HAP-1 (cell line): Measurements from ENCODE around the gene SLC12A9.
"Not testable (repeated sequence)": the region's sequence is repeated elsewhere in the genome, so short reads cannot be mapped to it uniquely, and the experiment has no call there.

Experiments used
- DNase-seq, 2 experiments: peaks; one replicate each; pipeline ENCODE4 v3.0.0-alpha.2; 2016 to 2020; ENCODE audit warnings: low spot score in 2 of 2
- H3K27me3 ChIP-seq: fragments of 250-450 bp; sonication (Bioruptor Pico); 2 replicates; pipeline ENCODE4 v1.5.1; 2020; ENCODE audit warnings: low read depth, mild to moderate bottlenecking, moderate library complexity
- H3K36me3 ChIP-seq: fragments of 250-450 bp; sonication (Bioruptor Pico); replicated peaks from 2 replicates; pipeline ENCODE4 v1.5.1; 2020; ENCODE audit warnings: mild to moderate bottlenecking
- H3K4me1 ChIP-seq: fragments of 250-450 bp; sonication (Bioruptor Pico); 2 replicates; pipeline ENCODE4 v1.5.1; 2020; ENCODE audit warnings: mild to moderate bottlenecking
- H3K4me3 ChIP-seq: fragments of 250-450 bp; sonication (Bioruptor Pico); 2 replicates; pipeline ENCODE4 v1.5.1; 2020; ENCODE audit warnings: mild to moderate bottlenecking, moderate library complexity
- H3K9me3 ChIP-seq: fragments of 250-450 bp; sonication (Bioruptor Pico); 2 replicates; pipeline ENCODE4 v1.5.1; 2020; ENCODE audit warnings: mild to moderate bottlenecking, moderate library complexity
- in situ Hi-C: fragments of 300-500 bp; cut with MboI; formaldehyde crosslinking; loops from 3 replicates; pipeline ENCODE4 v1.14.3; 2020; ENCODE audit warnings: low sequenced_read_pairs, inconsistent platforms, mixed read lengths

The SLC12A9 gene

GRCh38 chr7:100852048-100852872 lies at the start of gene SLC12A9:
TSS of gene SLC12A9 (plus strand) at chr7:100852713. CDS start at chr7:100854198, 1,485 bp downstream.
- H3K27me3 ChIP-seq: no peaks in the 10 kb centered on the region
- no peaks in the 10 kb centered on the region for H3K9me3 ChIP-seq
- H3K4me1 ChIP-seq: peaks cover 3% of the 10 kb centered on the region
- peak; percentile 86 to 94 for DNase-seq
- in situ Hi-C loops: loop anchor here (5.0 to 10.0 kb wide), 2 partner anchors 145 to 377 kb away; partner anchors contain the start of genes POP7 and TSC22D4
- H3K4me3 ChIP-seq: peak within 1 kb of the TSS; percentile 74
- H3K36me3 ChIP-seq: no peaks in the 10 kb centered on the region

GRCh38 chr7:100802951-100803350 lies 49.6 kb upstream of the SLC12A9 start:
- no peak for DNase-seq
- no peaks in the 10 kb centered on the region for H3K4me1 ChIP-seq
- peaks cover 39% of the 10 kb centered on the region for H3K36me3 ChIP-seq
- no peaks in the 10 kb centered on the region for H3K9me3 ChIP-seq
- H3K4me3 ChIP-seq: no peak overlapping the region
- in situ Hi-C loops: no loop called here
- no peaks in the 10 kb centered on the region for H3K27me3 ChIP-seq

GRCh38 chr7:100803398-100804161 lies 48.9 kb upstream of the SLC12A9 start:
- H3K36me3 ChIP-seq: peaks cover 45% of the 10 kb centered on the region
- H3K4me1 ChIP-seq: no peaks in the 10 kb centered on the region
- in situ Hi-C loops: no loop called here
- DNase-seq: no peak
- no peak overlapping the region for H3K4me3 ChIP-seq
- H3K27me3 ChIP-seq: no peaks in the 10 kb centered on the region
- H3K9me3 ChIP-seq: no peaks in the 10 kb centered on the region

- Histone ChIP-seq H3K36me3 (peaks cover 58% of the 10 kb centered on the region), H3K4me3 (no peak overlapping the region), H3K27me3 (no peaks in the 10 kb centered on the region), H3K4me1 (no peaks in the 10 kb centered on the region), H3K9me3 (no peaks in the 10 kb centered on the region)
- DNase-seq: no peak
- in situ Hi-C loops: no loop called here
Observed at GRCh38 chr7:100804681-100805431, 47.7 kb upstream of the SLC12A9 start.

GRCh38 chr7:100806276-100806675 lies 46.2 kb upstream of the SLC12A9 start:
- Histone ChIP-seq H3K9me3 (no peaks in the 10 kb centered on the region), H3K4me3 (no peak overlapping the region), H3K27me3 (no peaks in the 10 kb centered on the region), H3K36me3 (peaks cover 72% of the 10 kb centered on the region), H3K4me1 (no peaks in the 10 kb centered on the region)
- in situ Hi-C loops: no loop called here
- DNase-seq: no peak

GRCh38 chr7:100806883-100807282 lies 45.6 kb upstream of the SLC12A9 start:
- H3K4me1 ChIP-seq, H3K27me3 ChIP-seq, H3K9me3 ChIP-seq, in situ Hi-C loops, H3K4me3 ChIP-seq, DNase-seq: not testable (repeated sequence)
- H3K36me3 ChIP-seq: peaks cover 75% of the 10 kb centered on the region

GRCh38 chr7:100808354-100808875 lies 44.1 kb upstream of the SLC12A9 start:
- in situ Hi-C loops: no loop called here
- Histone ChIP-seq H3K4me1 (no peaks in the 10 kb centered on the region), H3K4me3 (no peak overlapping the region), H3K27me3 (no peaks in the 10 kb centered on the region), H3K9me3 (no peaks in the 10 kb centered on the region), H3K36me3 (peaks cover 81% of the 10 kb centered on the region)
- no peak for DNase-seq

GRCh38 chr7:100811480-100811879 lies 41.0 kb upstream of the SLC12A9 start:
- peaks cover 76% of the 10 kb centered on the region for H3K36me3 ChIP-seq
- no peak overlapping the region for H3K4me3 ChIP-seq
- no peaks in the 10 kb centered on the region for H3K27me3 ChIP-seq
- no peak for DNase-seq
- no peaks in the 10 kb centered on the region for H3K9me3 ChIP-seq
- in situ Hi-C loops: no loop called here
- H3K4me1 ChIP-seq: no peaks in the 10 kb centered on the region

- no peaks in the 10 kb centered on the region for H3K4me1 ChIP-seq
- in situ Hi-C loops: no loop called here
- no peaks in the 10 kb centered on the region for H3K27me3 ChIP-seq
Observed at GRCh38 chr7:100812729-100813128, 39.8 kb upstream of the SLC12A9 start.

GRCh38 chr7:100816515-100816914 lies 36.0 kb upstream of the SLC12A9 start:
- H3K27me3 ChIP-seq, H3K9me3 ChIP-seq, DNase-seq, H3K4me1 ChIP-seq, in situ Hi-C loops, H3K4me3 ChIP-seq: not testable (repeated sequence)
- H3K36me3 ChIP-seq: peaks cover 80% of the 10 kb centered on the region

More at GRCh38 chr7:100812729-100813128, 39.8 kb upstream of the SLC12A9 start:
- DNase-seq: no peak
- Histone ChIP-seq H3K4me3 (no peak overlapping the region), H3K36me3 (peaks cover 82% of the 10 kb centered on the region), H3K9me3 (no peaks in the 10 kb centered on the region)

- peaks cover 83% of the 10 kb centered on the region for H3K36me3 ChIP-seq
- H3K9me3 ChIP-seq: no peaks in the 10 kb centered on the region
- in situ Hi-C loops: no loop called here
- DNase-seq: no peak
- no peaks in the 10 kb centered on the region for H3K27me3 ChIP-seq
- no peaks in the 10 kb centered on the region for H3K4me1 ChIP-seq
- H3K4me3 ChIP-seq: no peak overlapping the region
Observed at GRCh38 chr7:100817097-100817496, 35.4 kb upstream of the SLC12A9 start.

GRCh38 chr7:100818366-100818765 lies 34.1 kb upstream of the SLC12A9 start:
- Histone ChIP-seq H3K4me1 (no peaks in the 10 kb centered on the region), H3K9me3 (no peaks in the 10 kb centered on the region), H3K36me3 (peaks cover 83% of the 10 kb centered on the region), H3K4me3 (no peak overlapping the region), H3K27me3 (no peaks in the 10 kb centered on the region)
- DNase-seq: no peak
- in situ Hi-C loops: no loop called here

GRCh38 chr7:100818825-100819224 lies 33.7 kb upstream of the SLC12A9 start:
- H3K36me3 ChIP-seq: peaks cover 83% of the 10 kb centered on the region
- no peaks in the 10 kb centered on the region for H3K4me1 ChIP-seq
- in situ Hi-C loops: no loop called here
- no peak for DNase-seq
- H3K27me3 ChIP-seq: no peaks in the 10 kb centered on the region
- H3K4me3 ChIP-seq: no peak overlapping the region
- H3K9me3 ChIP-seq: no peaks in the 10 kb centered on the region
